ENCODE results near the gene SYNM. TPM values are rescaled to one million over a fixed set of nuclear protein-coding genes. Genes with fewer than 3 reads are reported as not detected.

SYNM gene
- total RNA-seq, 1 experiment from 2014 or later = not detected

- no peaks in the 10 kb centered on the region for H3K36me3 ChIP-seq (ENCODE audit: insufficient read depth, low read length)
- H3K4me2 ChIP-seq (ENCODE audit: low read depth, low read length, poor library complexity, severe bottlenecking) = no peak overlapping the region
- H3K9me3 ChIP-seq (ENCODE audit: low read length) = no peaks in the 10 kb centered on the region
- no peak for DNase-seq
- no peaks in the 10 kb centered on the region for H3K27me3 ChIP-seq (ENCODE audit: low read length)
- H3K4me1 ChIP-seq (ENCODE audit: low read length) = no peaks in the 10 kb centered on the region
- H3K4me3 ChIP-seq (ENCODE audit: low read length) = no peak overlapping the region
- no peaks in the 10 kb centered on the region for H4K20me1 ChIP-seq (ENCODE audit: insufficient read depth, low read depth, low read length)
- no peaks in the 10 kb centered on the region for H3K79me2 ChIP-seq (ENCODE audit: low read length)
- no peaks in the 10 kb centered on the region for H3K9me2 ChIP-seq (replicated peaks; ENCODE audit: insufficient read depth, low read length)
- no peak overlapping the region for H3K9ac ChIP-seq (ENCODE audit: low read length)
- H2AFZ ChIP-seq (ENCODE audit: low read length) = no peak overlapping the region
- H3K27ac ChIP-seq (ENCODE audit: low read length) = no peak overlapping the region
Observed at GRCh38 chr15:99122831-99123712, 18.2 kb downstream of the SYNM start.

GRCh38 chr15:99123713-99124451 is 19.0 kb downstream of the SYNM start:
- H3K9me3 ChIP-seq (ENCODE audit: low read length) = no peaks in the 10 kb centered on the region
- H3K36me3 ChIP-seq (ENCODE audit: insufficient read depth, low read length) = no peaks in the 10 kb centered on the region
- no peak overlapping the region for H3K4me2 ChIP-seq (ENCODE audit: low read depth, low read length, poor library complexity, severe bottlenecking)
- no peaks in the 10 kb centered on the region for H3K27me3 ChIP-seq (ENCODE audit: low read length)
- H3K79me2 ChIP-seq (ENCODE audit: low read length) = no peaks in the 10 kb centered on the region
- H3K9me2 ChIP-seq (replicated peaks; ENCODE audit: insufficient read depth, low read length) = no peaks in the 10 kb centered on the region
- H3K9ac ChIP-seq (ENCODE audit: low read length) = no peak overlapping the region
- no peaks in the 10 kb centered on the region for H4K20me1 ChIP-seq (ENCODE audit: insufficient read depth, low read depth, low read length)
- H3K27ac ChIP-seq (ENCODE audit: low read length) = no peak overlapping the region
- no peak overlapping the region for H2AFZ ChIP-seq (ENCODE audit: low read length)
- H3K4me1 ChIP-seq (ENCODE audit: low read length) = no peaks in the 10 kb centered on the region
- H3K4me3 ChIP-seq (ENCODE audit: low read length) = no peak overlapping the region
- no peak for DNase-seq

- Histone ChIP-seq H3K36me3 (ENCODE audit: insufficient read depth, low read length) (no peaks in the 10 kb centered on the region), H3K9me3 (ENCODE audit: low read length) (no peaks in the 10 kb centered on the region), H2AFZ (ENCODE audit: low read length) (no peak overlapping the region), H3K4me2 (ENCODE audit: low read depth, low read length, poor library complexity, severe bottlenecking) (no peak overlapping the region), H3K9ac (ENCODE audit: low read length) (no peak overlapping the region), H3K27ac (ENCODE audit: low read length) (no peak overlapping the region), H3K79me2 (ENCODE audit: low read length) (no peaks in the 10 kb centered on the region), H3K4me1 (ENCODE audit: low read length) (no peaks in the 10 kb centered on the region), H4K20me1 (ENCODE audit: insufficient read depth, low read depth, low read length) (no peaks in the 10 kb centered on the region), H3K9me2 (replicated peaks; ENCODE audit: insufficient read depth, low read length) (no peaks in the 10 kb centered on the region), H3K4me3 (ENCODE audit: low read length) (no peak overlapping the region), H3K27me3 (ENCODE audit: low read length) (no peaks in the 10 kb centered on the region)
- no peak for DNase-seq
Observed at GRCh38 chr15:99124641-99125040, 19.8 kb downstream of the SYNM start.

GRCh38 chr15:99125061-99125891 is 20.4 kb downstream of the SYNM start:
- Histone ChIP-seq H4K20me1 (ENCODE audit: insufficient read depth, low read depth, low read length) (no peaks in the 10 kb centered on the region), H2AFZ (ENCODE audit: low read length) (no peak overlapping the region), H3K9me2 (replicated peaks; ENCODE audit: insufficient read depth, low read length) (no peaks in the 10 kb centered on the region), H3K4me2 (ENCODE audit: low read depth, low read length, poor library complexity, severe bottlenecking) (no peak overlapping the region), H3K9ac (ENCODE audit: low read length) (no peak overlapping the region), H3K4me1 (ENCODE audit: low read length) (no peaks in the 10 kb centered on the region), H3K4me3 (ENCODE audit: low read length) (no peak overlapping the region), H3K27ac (ENCODE audit: low read length) (no peak overlapping the region), H3K36me3 (ENCODE audit: insufficient read depth, low read length) (no peaks in the 10 kb centered on the region), H3K79me2 (ENCODE audit: low read length) (no peaks in the 10 kb centered on the region), H3K9me3 (ENCODE audit: low read length) (no peaks in the 10 kb centered on the region), H3K27me3 (ENCODE audit: low read length) (no peaks in the 10 kb centered on the region)
- DNase-seq = no peak

- H3K9me2 ChIP-seq (replicated peaks; ENCODE audit: insufficient read depth, low read length) = no peaks in the 10 kb centered on the region
- H3K4me2 ChIP-seq (ENCODE audit: low read depth, low read length, poor library complexity, severe bottlenecking) = no peak overlapping the region
- H3K36me3 ChIP-seq (ENCODE audit: insufficient read depth, low read length) = no peaks in the 10 kb centered on the region
- H3K9ac ChIP-seq (ENCODE audit: low read length) = no peak overlapping the region
- no peaks in the 10 kb centered on the region for H3K79me2 ChIP-seq (ENCODE audit: low read length)
- no peaks in the 10 kb centered on the region for H4K20me1 ChIP-seq (ENCODE audit: insufficient read depth, low read depth, low read length)
- no peak overlapping the region for H3K27ac ChIP-seq (ENCODE audit: low read length)
- no peaks in the 10 kb centered on the region for H3K27me3 ChIP-seq (ENCODE audit: low read length)
- H3K4me1 ChIP-seq (ENCODE audit: low read length) = no peaks in the 10 kb centered on the region
- DNase-seq = no peak
- no peaks in the 10 kb centered on the region for H3K9me3 ChIP-seq (ENCODE audit: low read length)
- no peak overlapping the region for H3K4me3 ChIP-seq (ENCODE audit: low read length)
- no peak overlapping the region for H2AFZ ChIP-seq (ENCODE audit: low read length)
Observed at GRCh38 chr15:99126131-99126588, 21.3 kb downstream of the SYNM start.

GRCh38 chr15:99126930-99127329 is 22.1 kb downstream of the SYNM start:
- DNase-seq = no peak
- H3K27ac ChIP-seq (ENCODE audit: low read length) = no peak overlapping the region
- H3K27me3 ChIP-seq (ENCODE audit: low read length) = no peaks in the 10 kb centered on the region
- no peak overlapping the region for H2AFZ ChIP-seq (ENCODE audit: low read length)
- no peaks in the 10 kb centered on the region for H4K20me1 ChIP-seq (ENCODE audit: insufficient read depth, low read depth, low read length)
- no peaks in the 10 kb centered on the region for H3K79me2 ChIP-seq (ENCODE audit: low read length)
- H3K4me1 ChIP-seq (ENCODE audit: low read length) = no peaks in the 10 kb centered on the region
- no peak overlapping the region for H3K4me2 ChIP-seq (ENCODE audit: low read depth, low read length, poor library complexity, severe bottlenecking)
- H3K36me3 ChIP-seq (ENCODE audit: insufficient read depth, low read length) = no peaks in the 10 kb centered on the region
- H3K9me3 ChIP-seq (ENCODE audit: low read length) = no peaks in the 10 kb centered on the region
- no peak overlapping the region for H3K4me3 ChIP-seq (ENCODE audit: low read length)
- H3K9ac ChIP-seq (ENCODE audit: low read length) = no peak overlapping the region
- H3K9me2 ChIP-seq (replicated peaks; ENCODE audit: insufficient read depth, low read length) = no peaks in the 10 kb centered on the region

- H3K36me3 ChIP-seq (ENCODE audit: insufficient read depth, low read length) = no peaks in the 10 kb centered on the region
- H3K4me1 ChIP-seq (ENCODE audit: low read length) = no peaks in the 10 kb centered on the region
- no peaks in the 10 kb centered on the region for H3K9me2 ChIP-seq (replicated peaks; ENCODE audit: insufficient read depth, low read length)
- H3K9me3 ChIP-seq (ENCODE audit: low read length) = no peaks in the 10 kb centered on the region
- H3K4me3 ChIP-seq (ENCODE audit: low read length) = no peak overlapping the region
- H3K27me3 ChIP-seq (ENCODE audit: low read length) = no peaks in the 10 kb centered on the region
- no peak overlapping the region for H3K27ac ChIP-seq (ENCODE audit: low read length)
- no peak overlapping the region for H3K9ac ChIP-seq (ENCODE audit: low read length)
- DNase-seq = no peak
- no peaks in the 10 kb centered on the region for H3K79me2 ChIP-seq (ENCODE audit: low read length)
- no peak overlapping the region for H2AFZ ChIP-seq (ENCODE audit: low read length)
- H3K4me2 ChIP-seq (ENCODE audit: low read depth, low read length, poor library complexity, severe bottlenecking) = no peak overlapping the region
- H4K20me1 ChIP-seq (ENCODE audit: insufficient read depth, low read depth, low read length) = no peaks in the 10 kb centered on the region
Observed at GRCh38 chr15:99127773-99128172, 22.9 kb downstream of the SYNM start.

- Histone ChIP-seq H3K4me1 (ENCODE audit: low read length) (no peaks in the 10 kb centered on the region), H3K4me3 (ENCODE audit: low read length) (no peak overlapping the region), H3K36me3 (ENCODE audit: insufficient read depth, low read length) (no peaks in the 10 kb centered on the region), H3K9me3 (ENCODE audit: low read length) (no peaks in the 10 kb centered on the region), H3K27me3 (ENCODE audit: low read length) (no peaks in the 10 kb centered on the region), H3K9ac (ENCODE audit: low read length) (no peak overlapping the region), H3K9me2 (replicated peaks; ENCODE audit: insufficient read depth, low read length) (no peaks in the 10 kb centered on the region), H4K20me1 (ENCODE audit: insufficient read depth, low read depth, low read length) (no peaks in the 10 kb centered on the region), H3K27ac (ENCODE audit: low read length) (no peak overlapping the region), H3K79me2 (ENCODE audit: low read length) (no peaks in the 10 kb centered on the region), H3K4me2 (ENCODE audit: low read depth, low read length, poor library complexity, severe bottlenecking) (no peak overlapping the region), H2AFZ (ENCODE audit: low read length) (no peak overlapping the region)
- no peak for DNase-seq
Observed at GRCh38 chr15:99128411-99128810, 23.5 kb downstream of the SYNM start.

All from Karpas-422 (cell line).